Esophagus muscularis mucosa (tissue), 4 donors: Measurements from ENCODE around the gene MATN3.

Experiments used
- CTCF ChIP-seq, 3 experiments: fragments of 200-600 bp in 2 of 3; fragments of 450-650 bp in 1 of 3; sonication (generic) in 2 of 3; IDR thresholded peaks; one replicate each; pipeline ENCODE4 v1.5.1; 2017 to 2019; ENCODE audit warnings: antibody characterized with exemption in 3 of 3, mild to moderate bottlenecking in 2 of 3, moderate library complexity in 1 of 3
- EP300 ChIP-seq: sonication (generic); formaldehyde crosslinking; IDR thresholded peaks from one replicate; pipeline ENCODE4 v1.6.1; 2017; ENCODE audit warnings: antibody characterized with exemption
- POLR2A ChIP-seq: fragments of 450-650 bp; IDR thresholded peaks from one replicate; pipeline ENCODE4 v1.6.1; 2017; ENCODE audit warnings: antibody characterized with exemption, moderate library complexity, mild to moderate bottlenecking, low read depth
- POLR2AphosphoS5 ChIP-seq, 2 donors: sonication (generic); formaldehyde crosslinking; IDR thresholded peaks; one replicate each; pipeline ENCODE4 v1.6.1; 2017; ENCODE audit warnings: antibody characterized with exemption in 2 of 2

- no peak for TF ChIP-seq CTCF (IDR thresholded peaks at IDR 0.05)
- TF ChIP-seq EP300: no peak
- no peak for TF ChIP-seq POLR2AphosphoS5 (IDR thresholded peaks at IDR 0.05)
- no peak for TF ChIP-seq POLR2A
These were observed 40.8 kb downstream of the MATN3 start for GRCh38 chr2:19971691-19972090.
